Lower lobe of right lung (tissue), 2 donors: ENCODE data around the gene TRAPPC3L. TPM values are rescaled to one million over a fixed set of nuclear protein-coding genes. Genes with fewer than 3 reads are reported as not detected.

Experiments
- ATAC-seq, 2 donors: fragments of 200-7000 bp; cut with Tn5 transposase; one replicate each; pipeline ENCODE4 v1.9.1; 2020 to 2022; ENCODE audit warnings: mild to moderate bottlenecking in 2 of 2, moderate library complexity in 2 of 2
- DNase-seq: peaks from one replicate; pipeline ENCODE4 v3.0.0-alpha.2; 2020
- H3K27ac ChIP-seq: fragments of 200-600 bp; one replicate; pipeline ENCODE4 v1.8.0; 2022
- H3K27me3 ChIP-seq: fragments of 200-600 bp; one replicate; pipeline ENCODE4 v1.8.0; 2022; ENCODE audit warnings: low read depth
- H3K36me3 ChIP-seq: fragments of 200-600 bp; one replicate; pipeline ENCODE4 v1.8.0; 2022; ENCODE audit warnings: mild to moderate bottlenecking
- H3K4me1 ChIP-seq: fragments of 200-600 bp; one replicate; pipeline ENCODE4 v1.8.0; 2022
- H3K4me3 ChIP-seq: fragments of 200-600 bp; one replicate; pipeline ENCODE4 v1.8.0; 2022; ENCODE audit warnings: mild to moderate bottlenecking
- H3K9me3 ChIP-seq: fragments of 200-600 bp; one replicate; pipeline ENCODE4 v1.8.0; 2022
- intact Hi-C: fragments of 100-400 bp; cut with DNase I; formaldehyde crosslinking; loops from one replicate; pipeline ENCODE4 v1.11.0; 2022
- total RNA-seq: library from RNA; stranded (reverse); fragmentation: NEBNext Ultra II Directional; extraction: Animal tissue kit (Norgen Biotek cat#: 25700); gene quantifications from one replicate; pipeline ENCODE4 v1.2.1, GENCODE V29; 2021
- TF ChIP-seq, protein P1 (sequence below): fragments of 200-600 bp; IDR thresholded peaks from one replicate; pipeline ENCODE4 v1.8.0; 2022; ENCODE audit warnings: antibody characterized with exemption, mild to moderate bottlenecking
- donor health status: DM: no; HTN: yes; CAD: no; lungs with severe emphysema.

The TRAPPC3L gene
- total RNA-seq, 1 donor from 2014 or later = not detected

DNA sequence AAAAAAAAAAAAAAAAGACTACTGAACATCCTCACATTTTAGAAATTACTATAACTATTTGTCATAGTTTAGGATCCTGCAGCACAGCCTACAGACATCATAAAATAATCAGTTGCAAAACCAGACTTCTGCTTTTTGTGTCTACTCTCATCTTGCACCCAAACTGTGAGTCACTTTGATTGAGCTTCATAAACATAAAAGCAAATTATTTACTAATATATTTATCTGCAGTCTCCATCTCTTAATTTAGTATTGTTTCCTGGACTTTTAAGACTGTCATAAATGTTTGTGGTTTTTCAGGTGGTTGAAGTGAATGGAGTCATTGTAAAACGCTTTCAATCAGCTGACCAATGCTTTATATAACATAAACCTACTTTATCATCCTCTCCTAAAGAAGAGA lies 99.1 kb downstream of the TRAPPC3L start:
- intact Hi-C loops = no loop called here
- H3K27ac ChIP-seq = no peak overlapping the region
- peaks cover 31% of the 10 kb centered on the region for H3K4me1 ChIP-seq
- TF ChIP-seq, protein P1, sequence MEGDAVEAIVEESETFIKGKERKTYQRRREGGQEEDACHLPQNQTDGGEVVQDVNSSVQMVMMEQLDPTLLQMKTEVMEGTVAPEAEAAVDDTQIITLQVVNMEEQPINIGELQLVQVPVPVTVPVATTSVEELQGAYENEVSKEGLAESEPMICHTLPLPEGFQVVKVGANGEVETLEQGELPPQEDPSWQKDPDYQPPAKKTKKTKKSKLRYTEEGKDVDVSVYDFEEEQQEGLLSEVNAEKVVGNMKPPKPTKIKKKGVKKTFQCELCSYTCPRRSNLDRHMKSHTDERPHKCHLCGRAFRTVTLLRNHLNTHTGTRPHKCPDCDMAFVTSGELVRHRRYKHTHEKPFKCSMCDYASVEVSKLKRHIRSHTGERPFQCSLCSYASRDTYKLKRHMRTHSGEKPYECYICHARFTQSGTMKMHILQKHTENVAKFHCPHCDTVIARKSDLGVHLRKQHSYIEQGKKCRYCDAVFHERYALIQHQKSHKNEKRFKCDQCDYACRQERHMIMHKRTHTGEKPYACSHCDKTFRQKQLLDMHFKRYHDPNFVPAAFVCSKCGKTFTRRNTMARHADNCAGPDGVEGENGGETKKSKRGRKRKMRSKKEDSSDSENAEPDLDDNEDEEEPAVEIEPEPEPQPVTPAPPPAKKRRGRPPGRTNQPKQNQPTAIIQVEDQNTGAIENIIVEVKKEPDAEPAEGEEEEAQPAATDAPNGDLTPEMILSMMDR = no peak
- H3K27me3 ChIP-seq = no peaks in the 10 kb centered on the region
- no peaks in the 10 kb centered on the region for H3K9me3 ChIP-seq
- no peaks in the 10 kb centered on the region for H3K36me3 ChIP-seq
- DNase-seq (no peak), ATAC-seq (peak; percentile 52 to 56)
- no peak overlapping the region for H3K4me3 ChIP-seq

DNA sequence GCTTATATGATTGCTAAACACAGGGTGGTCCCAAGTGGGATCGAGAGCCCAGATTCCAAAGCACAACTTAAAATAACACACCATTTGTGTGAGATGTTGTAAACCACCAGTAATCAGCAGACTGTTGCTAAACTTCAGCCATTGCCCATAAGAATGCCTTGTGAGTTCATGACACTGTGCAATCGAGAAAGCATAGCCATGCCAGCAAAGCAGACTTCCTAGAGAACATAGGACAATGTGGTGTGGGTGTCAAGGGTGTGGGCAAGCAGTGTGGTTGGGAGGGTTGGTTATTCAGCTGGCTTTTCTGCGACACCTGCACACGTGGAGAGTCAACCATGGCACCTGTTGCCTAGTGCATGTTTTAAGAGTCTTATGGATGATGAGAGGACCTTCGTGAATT lies 100.4 kb downstream of the TRAPPC3L start:
- TF ChIP-seq, protein P1 = no peak
- no peaks in the 10 kb centered on the region for H3K9me3 ChIP-seq
- intact Hi-C loops = no loop called here
- no peak overlapping the region for H3K4me3 ChIP-seq
- peaks cover 18% of the 10 kb centered on the region for H3K4me1 ChIP-seq
- no peak overlapping the region for H3K27ac ChIP-seq
- no peaks in the 10 kb centered on the region for H3K27me3 ChIP-seq
- DNase-seq (no peak), ATAC-seq (peak; percentile 46 to 67)
- no peaks in the 10 kb centered on the region for H3K36me3 ChIP-seq

Other genes with a start within 250 kb of the TRAPPC3L start
- gene DSE, start 174.7 kb downstream of the TRAPPC3L start, total RNA-seq = 59.7 TPM
- 9.1 TPM for gene CALHM6, start 84.3 kb downstream of the TRAPPC3L start, total RNA-seq
- 1.9 TPM for gene CALHM5, start 34.0 kb downstream of the TRAPPC3L start, total RNA-seq
- not detected for gene CALHM4, start 8.1 kb upstream of the TRAPPC3L start, total RNA-seq
- 35.9 TPM for gene RWDD1, start 25.8 kb upstream of the TRAPPC3L start, total RNA-seq
- 5.6 TPM for gene RSPH4A, start 70.8 kb upstream of the TRAPPC3L start, total RNA-seq
- 8.7 TPM for gene ZUP1, start 123.1 kb upstream of the TRAPPC3L start, total RNA-seq
- gene KPNA5, start 135.5 kb upstream of the TRAPPC3L start, total RNA-seq = 17.4 TPM
- gene FAM162B, start 220.0 kb upstream of the TRAPPC3L start, total RNA-seq = 14.9 TPM